Trophoblast cell (in vitro differentiated cells and primary cell): Measurements from ENCODE around the gene SLC22A23.
A peak's percentile ranks its signal among the peaks of the same experiment; 100 is the strongest.

Source experiments
- DNase-seq, 2 donors: peaks; one replicate each; pipeline ENCODE4 v3.0.0-alpha.2; 2016
- H2AFZ ChIP-seq: 2 replicates; pipeline ENCODE4 v1.6.1; 2013; ENCODE audit warnings: low read length, moderate library complexity, mild to moderate bottlenecking; ENCODE audit not compliant: insufficient read depth, poor library complexity
- H2AK5ac ChIP-seq: 2 replicates; pipeline ENCODE4 v1.6.1; 2013; ENCODE audit warnings: mild to moderate bottlenecking, low read length
- H2BK120ac ChIP-seq: 2 replicates; pipeline ENCODE4 v1.6.1; 2013; ENCODE audit warnings: low read length, mild to moderate bottlenecking, moderate library complexity; ENCODE audit not compliant: insufficient read depth, poor library complexity
- H2BK12ac ChIP-seq: 2 replicates; pipeline ENCODE4 v1.6.1; 2013; ENCODE audit warnings: mild to moderate bottlenecking, low read length, moderate library complexity
- H2BK5ac ChIP-seq: 2 replicates; pipeline ENCODE4 v1.6.1; 2013; ENCODE audit warnings: low read length, low read depth, moderate library complexity, mild to moderate bottlenecking; ENCODE audit not compliant: poor library complexity
- H3K14ac ChIP-seq: 2 replicates; pipeline ENCODE4 v1.6.1; 2013; ENCODE audit warnings: mild to moderate bottlenecking, low read length
- H3K18ac ChIP-seq: 2 replicates; pipeline ENCODE4 v1.6.1; 2013; ENCODE audit warnings: mild to moderate bottlenecking, low read length
- H3K23ac ChIP-seq: 2 replicates; pipeline ENCODE4 v1.6.1; 2013; ENCODE audit warnings: low read length
- H3K27ac ChIP-seq: 2 replicates; pipeline ENCODE4 v1.5.1; 2013; ENCODE audit warnings: low read depth, mild to moderate bottlenecking, inconsistent platforms, low read length, moderate library complexity
- H3K27me3 ChIP-seq: 2 replicates; pipeline ENCODE4 v1.6.1; 2013; ENCODE audit warnings: inconsistent platforms, mild to moderate bottlenecking, low read length, moderate library complexity; ENCODE audit not compliant: insufficient read depth
- H3K36me3 ChIP-seq, 2 experiments: 1 replicate in 1 of 2; 2 replicates in 1 of 2; pipeline ENCODE4 v1.6.1; 2013; ENCODE audit warnings: low read length in 2 of 2, mild to moderate bottlenecking in 2 of 2, moderate library complexity in 1 of 2; ENCODE audit not compliant: insufficient read depth in 2 of 2, control insufficient read depth in 1 of 2
- H3K4ac ChIP-seq: 2 replicates; pipeline ENCODE4 v1.6.1; 2013; ENCODE audit warnings: low read depth, mild to moderate bottlenecking, low read length, moderate library complexity
- H3K4me1 ChIP-seq, 2 experiments: 1 replicate in 1 of 2; 2 replicates in 1 of 2; pipeline ENCODE4 v1.6.1; 2013; ENCODE audit warnings: low read length in 2 of 2, mild to moderate bottlenecking in 2 of 2, moderate library complexity in 1 of 2; ENCODE audit not compliant: insufficient read depth in 2 of 2, control insufficient read depth in 1 of 2
- H3K4me2 ChIP-seq: 2 replicates; pipeline ENCODE4 v1.6.1; 2013; ENCODE audit warnings: inconsistent platforms, mild to moderate bottlenecking, low read length, moderate library complexity
- H3K4me3 ChIP-seq: 2 replicates; pipeline ENCODE4 v1.5.1; 2013; ENCODE audit warnings: mild to moderate bottlenecking, low read depth, low read length, inconsistent platforms
- H3K79me1 ChIP-seq: one replicate; pipeline ENCODE4 v1.6.1; 2013; ENCODE audit warnings: low read length
- H3K79me2 ChIP-seq: 2 replicates; pipeline ENCODE4 v1.6.1; 2013; ENCODE audit warnings: low read length, mild to moderate bottlenecking; ENCODE audit not compliant: control insufficient read depth, insufficient read depth, poor library complexity
- H3K9ac ChIP-seq: 2 replicates; pipeline ENCODE4 v1.6.1; 2013; ENCODE audit warnings: mild to moderate bottlenecking, low read length
- H3K9me3 ChIP-seq: 2 replicates; pipeline ENCODE4 v1.6.1; 2013; ENCODE audit warnings: low read depth, mild to moderate bottlenecking, control low read depth, inconsistent platforms, low read length; ENCODE audit not compliant: insufficient read depth
- H4K12ac ChIP-seq: 2 replicates; pipeline ENCODE4 v1.6.1; 2013; ENCODE audit warnings: low read depth, mild to moderate bottlenecking, low read length, moderate library complexity
- H4K8ac ChIP-seq: 2 replicates; pipeline ENCODE4 v1.6.1; 2013; ENCODE audit warnings: low read depth, mild to moderate bottlenecking, low read length, moderate library complexity
- H4K91ac ChIP-seq: one replicate; pipeline ENCODE4 v1.6.1; 2013; ENCODE audit warnings: low read depth, mild to moderate bottlenecking, low read length, moderate library complexity
- WGBS: extraction: QIAGEN DNeasy Blood & Tissue Kit; methylation state at CpG from one replicate; pipeline ENCODE4 v1.1.7; 2013; ENCODE audit warnings: missing lambda C conversion rate; ENCODE audit not compliant: insufficient read length, insufficient coverage; ENCODE audit errors: extremely low coverage; 5-methylcytosine and 5-hydroxymethylcytosine counted together

SLC22A23 gene

DNA sequence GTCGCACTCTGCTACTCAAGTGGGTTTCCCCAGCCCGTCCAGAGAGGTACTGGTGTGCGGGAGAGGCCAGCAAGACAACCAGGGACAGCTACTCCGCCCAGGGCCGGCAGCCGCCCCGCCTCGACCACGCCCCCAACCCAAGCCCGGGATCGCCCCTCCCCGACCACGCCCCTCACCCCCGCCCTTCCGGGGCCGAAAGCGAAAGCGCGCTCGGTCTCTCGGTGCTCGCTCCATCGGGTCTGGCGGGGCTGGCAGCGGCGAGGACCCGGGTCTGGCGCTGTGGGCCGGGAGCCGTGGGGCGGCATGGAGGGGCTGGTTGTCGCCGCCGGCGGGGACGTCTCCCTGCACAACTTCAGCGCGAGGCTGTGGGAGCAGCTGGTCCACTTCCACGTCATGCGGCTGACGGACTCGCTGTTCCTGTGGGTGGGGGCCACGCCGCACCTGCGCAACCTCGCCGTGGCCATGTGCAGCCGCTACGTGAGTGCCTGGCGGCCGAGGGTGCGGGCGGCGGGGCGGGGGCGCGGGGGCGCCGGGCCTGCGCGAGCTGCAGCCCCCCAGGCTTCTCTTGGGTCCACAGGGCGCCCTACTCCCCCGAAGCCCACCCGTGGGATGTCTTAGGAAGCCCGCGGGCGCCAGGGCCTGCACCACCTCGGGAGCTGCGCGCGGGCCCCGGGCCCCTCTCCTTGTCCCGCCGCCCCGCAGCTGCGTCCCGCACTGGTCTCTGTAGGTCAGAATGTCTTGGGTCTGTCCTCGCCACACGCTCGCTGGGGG lies 197.9 kb downstream of the SLC22A23 start, which contains the start of gene PSMG4:
TSS of gene PSMG4 (plus strand) at position 228 of the 771 bp plus-strand sequence. CDS start at position 304, 76 bp downstream.
- peak within 1 kb of the TSS; percentile 80 for H3K14ac ChIP-seq
- H3K27ac ChIP-seq = no peak within 1 kb of the TSS
- peak within 1 kb of the TSS; percentile 67 for H4K91ac ChIP-seq
- peak within 1 kb of the TSS; percentile 9 for H2BK120ac ChIP-seq
- H3K4ac ChIP-seq = peak within 1 kb of the TSS; percentile 60
- peak within 1 kb of the TSS; percentile 29 for H2BK12ac ChIP-seq
- no CpG with 5 or more reads among the region's 80 CpGs for WGBS
- H3K79me2 ChIP-seq = no peaks in the 10 kb centered on the region
- no peak within 1 kb of the TSS for H2BK5ac ChIP-seq
- H3K4me2 ChIP-seq = peak within 1 kb of the TSS; percentile 87
- H3K23ac ChIP-seq = no peak within 1 kb of the TSS
- H3K18ac ChIP-seq = peak within 1 kb of the TSS; percentile 92
- peak within 1 kb of the TSS; percentile 13 for H4K12ac ChIP-seq
- H3K4me3 ChIP-seq = peak within 1 kb of the TSS; percentile 98
- no peaks in the 10 kb centered on the region for H3K9me3 ChIP-seq
- peaks cover 2% of the 10 kb centered on the region for H3K79me1 ChIP-seq
- peak within 1 kb of the TSS; percentile 82 for H4K8ac ChIP-seq
- peaks cover 7 to 8% of the 10 kb centered on the region in 2 experiments for H3K36me3 ChIP-seq
- peak; percentile 83 to 93 for DNase-seq
- peaks cover 2% of the 10 kb centered on the region in 2 experiments for H3K4me1 ChIP-seq
- H3K27me3 ChIP-seq = no peaks in the 10 kb centered on the region
- H2AK5ac ChIP-seq = no peak within 1 kb of the TSS
- H3K9ac ChIP-seq = no peak within 1 kb of the TSS
- H2AFZ ChIP-seq = peak within 1 kb of the TSS; percentile 65

DNA sequence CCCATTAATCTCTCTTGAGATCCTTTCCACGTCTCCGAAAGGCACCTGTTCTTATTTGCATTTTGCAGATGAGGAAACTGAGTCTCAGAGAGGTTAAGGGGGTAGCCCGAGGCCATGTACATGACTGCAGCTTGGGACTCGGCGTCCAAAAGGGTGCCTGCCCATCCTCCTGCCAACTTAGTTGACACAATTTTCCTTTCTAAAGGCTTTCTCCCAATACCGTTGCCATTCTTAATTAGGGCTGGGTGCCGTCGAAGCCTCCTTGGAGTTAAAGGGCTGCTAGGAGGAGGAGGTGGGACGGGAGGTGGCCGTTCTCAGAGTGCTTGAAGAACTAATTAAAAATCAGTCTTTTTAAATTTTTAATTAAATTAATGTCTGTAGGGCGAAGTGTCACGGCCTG lies 198.6 kb downstream of the SLC22A23 start:
- Histone ChIP-seq H3K9ac (no peak overlapping the region), H3K4me2 (peak overlapping the region; percentile 76), H3K9me3 (no peaks in the 10 kb centered on the region), H3K27me3 (no peaks in the 10 kb centered on the region), H2BK12ac (no peak overlapping the region), H4K91ac (no peak overlapping the region), H3K23ac (no peak overlapping the region), H3K36me3 (peaks cover 0 to under 1% of the 10 kb centered on the region in 2 experiments), H2BK5ac (no peak overlapping the region), H3K18ac (no peak overlapping the region), H3K4me1 (peaks cover 2% of the 10 kb centered on the region in 2 experiments), H3K4me3 (no peak overlapping the region), H3K14ac (no peak overlapping the region), H3K79me2 (no peaks in the 10 kb centered on the region), H2AK5ac (no peak overlapping the region), H3K4ac (no peak overlapping the region), H2AFZ (peak overlapping the region; percentile 51), H4K12ac (no peak overlapping the region), H4K8ac (no peak overlapping the region), H3K27ac (no peak overlapping the region), H3K79me1 (peaks cover 2% of the 10 kb centered on the region), H2BK120ac (no peak overlapping the region)
- no CpG with 5 or more reads among the region's 12 CpGs for WGBS
- no peak for DNase-seq

DNA sequence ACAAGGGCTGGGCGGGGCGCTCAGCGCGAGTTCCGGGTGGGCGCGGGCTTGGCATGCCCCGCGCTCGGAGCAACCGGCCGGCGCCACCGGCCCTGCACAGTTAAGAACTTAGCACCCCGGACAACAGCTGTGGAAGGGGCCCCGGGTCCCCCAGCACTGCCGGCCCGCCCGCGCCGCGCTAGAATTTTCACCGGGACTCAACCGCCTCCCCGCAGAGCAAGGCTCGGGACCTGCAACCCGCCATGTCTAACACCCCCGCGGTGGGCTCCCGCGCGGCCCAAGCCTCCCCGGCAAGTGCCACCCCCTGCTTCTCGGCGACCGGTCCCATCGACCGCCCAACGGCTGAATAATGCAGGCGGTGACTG lies 203.3 kb downstream of the SLC22A23 start:
- Histone ChIP-seq H3K14ac (no peak overlapping the region), H3K4me3 (no peak overlapping the region), H3K18ac (no peak overlapping the region), H2BK12ac (no peak overlapping the region), H3K4me1 (peaks cover 9 to 17% of the 10 kb centered on the region in 2 experiments), H3K4me2 (no peak overlapping the region), H4K91ac (no peak overlapping the region), H3K27ac (no peak overlapping the region), H3K23ac (no peak overlapping the region), H3K9ac (no peak overlapping the region), H3K9me3 (peaks cover 2% of the 10 kb centered on the region), H4K8ac (no peak overlapping the region), H2BK5ac (no peak overlapping the region), H2AFZ (no peak overlapping the region), H4K12ac (no peak overlapping the region), H3K27me3 (no peaks in the 10 kb centered on the region), H3K79me2 (no peaks in the 10 kb centered on the region), H2BK120ac (no peak overlapping the region), H2AK5ac (no peak overlapping the region), H3K79me1 (peaks cover under 1% of the 10 kb centered on the region), H3K36me3 (no peaks in the 10 kb centered on the region), H3K4ac (no peak overlapping the region)
- DNase-seq = no peak
- WGBS = no CpG with 5 or more reads among the region's 40 CpGs

DNA sequence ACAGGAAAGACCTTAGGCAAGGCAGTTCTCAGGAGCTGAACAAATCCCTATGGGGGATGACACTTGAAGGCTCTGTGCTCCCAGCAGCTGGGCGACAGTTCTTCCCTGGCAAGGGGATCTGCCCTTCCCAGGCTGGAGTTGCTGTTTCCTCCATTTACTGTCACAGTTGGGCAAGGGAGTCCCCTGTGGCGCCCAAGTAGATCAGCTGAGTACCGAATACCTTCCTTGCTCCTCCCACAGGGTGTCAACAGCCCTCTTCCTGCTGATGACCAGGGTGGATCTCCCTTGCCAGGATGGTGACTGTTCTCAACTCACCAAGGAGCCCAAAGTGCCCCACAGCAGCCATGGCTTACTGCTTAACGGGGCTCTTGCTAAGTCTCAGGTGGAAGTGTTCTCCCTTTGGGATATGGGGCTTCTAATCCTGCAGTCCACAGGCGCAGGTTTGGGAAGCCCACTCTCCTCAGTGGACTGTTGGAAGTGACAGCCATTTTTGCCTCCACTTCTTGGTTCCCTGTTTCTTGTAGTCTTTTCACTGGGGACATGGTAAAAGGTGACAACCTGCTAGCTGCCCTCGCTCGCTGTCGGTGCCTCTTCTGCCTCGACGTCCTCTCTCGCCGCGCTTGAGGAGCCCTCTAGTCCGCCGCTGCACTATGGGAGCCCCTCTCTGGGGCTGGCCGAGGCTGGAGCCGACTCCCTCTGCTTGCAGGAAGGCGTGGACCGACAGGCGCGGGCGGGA lies 203.8 kb downstream of the SLC22A23 start:
- Histone ChIP-seq H3K79me2 (no peaks in the 10 kb centered on the region), H3K14ac (no peak overlapping the region)

More for the DNA sequence above, 203.8 kb downstream of the SLC22A23 start:
- Histone ChIP-seq H3K27me3 (no peaks in the 10 kb centered on the region), H3K9ac (no peak overlapping the region), H2AFZ (no peak overlapping the region), H3K4me2 (no peak overlapping the region), H3K4me3 (no peak overlapping the region), H3K18ac (no peak overlapping the region), H4K12ac (no peak overlapping the region), H3K27ac (no peak overlapping the region), H3K4me1 (peaks cover 9 to 20% of the 10 kb centered on the region in 2 experiments), H2BK5ac (no peak overlapping the region), H3K23ac (no peak overlapping the region), H2AK5ac (no peak overlapping the region), H3K36me3 (no peaks in the 10 kb centered on the region), H3K79me1 (peaks cover 3% of the 10 kb centered on the region), H3K4ac (no peak overlapping the region), H4K8ac (no peak overlapping the region), H2BK12ac (no peak overlapping the region), H4K91ac (peak overlapping the region; percentile 10), H3K9me3 (peaks cover 2% of the 10 kb centered on the region), H2BK120ac (no peak overlapping the region)
- DNase-seq = no peak
- no CpG with 5 or more reads among the region's 22 CpGs for WGBS
